Measurements from ENCODE around the gene CRYL1.
A peak's percentile ranks its signal among the peaks of the same experiment; 100 is the strongest.

The CRYL1 gene

DNA sequence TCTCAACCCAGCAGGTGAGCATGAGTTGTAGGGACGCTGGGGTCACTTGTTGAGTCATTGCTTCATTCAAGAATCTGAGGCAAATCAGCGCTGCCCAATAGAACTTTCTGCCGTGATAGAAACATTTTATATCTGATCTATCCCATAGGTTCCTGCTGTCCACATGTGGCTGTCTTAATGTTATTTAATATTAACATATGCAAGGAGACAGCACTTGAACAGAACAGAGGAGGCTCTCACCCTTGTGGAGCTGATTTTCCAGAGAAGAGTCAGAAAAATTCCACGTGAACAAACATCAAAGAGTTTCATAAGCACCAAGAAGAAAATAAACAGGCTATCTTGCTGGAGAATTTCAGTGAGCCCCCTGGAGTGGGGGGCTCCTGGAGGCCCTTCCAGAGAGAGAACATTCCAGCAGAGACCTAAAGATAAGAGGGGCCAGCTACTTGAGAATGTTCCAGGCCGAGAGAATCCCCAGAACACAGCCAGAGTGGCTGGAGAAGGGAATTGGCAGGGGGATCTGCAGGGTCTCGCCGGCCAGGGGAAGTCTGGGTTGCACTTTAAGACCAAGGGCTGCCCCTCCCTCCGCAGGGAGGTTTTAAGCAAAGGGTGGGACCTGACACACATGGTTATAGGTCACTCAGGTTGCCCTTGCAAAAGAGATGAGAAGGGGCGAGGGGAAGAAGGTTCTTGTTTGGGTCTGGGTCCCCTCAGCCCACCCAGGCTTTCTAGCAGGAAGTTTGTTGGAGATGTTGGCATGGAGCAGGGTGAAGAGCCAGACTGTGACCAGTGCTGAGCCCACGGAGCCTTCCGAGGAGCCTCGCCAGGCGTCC is 135.7 kb downstream of the CRYL1 start:
- DNase-seq (ENCODE audit: low read depth in 2 of 2), result no peak
- H3K4me3 ChIP-seq (replicated peaks in 1 of 2; ENCODE audit: low read depth in 2 of 2, low read length in 2 of 2), result no peak overlapping the region
- TF ChIP-seq CTCF (IDR thresholded peaks at IDR 0.05; ENCODE audit: low read depth, low read length), result no peak

DNA sequence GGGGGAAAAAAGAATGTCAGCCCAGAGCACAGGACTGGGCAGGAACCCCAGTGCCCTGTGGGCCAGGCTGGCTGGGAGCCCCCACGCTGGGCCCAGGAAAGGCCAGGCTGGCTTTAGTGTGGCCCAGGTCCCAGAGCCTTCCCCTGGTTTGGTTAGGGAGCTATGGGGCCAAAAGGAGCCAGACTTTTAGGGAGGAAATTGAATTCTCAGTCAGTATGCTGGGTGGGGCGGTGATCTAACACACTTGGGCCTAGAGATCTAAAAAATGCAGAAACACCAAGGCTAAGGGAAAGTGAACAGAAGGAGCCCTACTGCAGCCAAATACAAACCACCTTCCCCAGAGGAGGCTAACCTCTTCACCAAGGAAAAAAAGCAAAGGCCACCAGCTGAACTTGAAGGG is 137.5 kb downstream of the CRYL1 start:
- no peak for TF ChIP-seq CTCF (IDR thresholded peaks at IDR 0.05; ENCODE audit: low read depth, low read length)
- no peak overlapping the region for H3K4me3 ChIP-seq (replicated peaks in 1 of 2; ENCODE audit: low read depth in 2 of 2, low read length in 2 of 2)
- no peak for DNase-seq (ENCODE audit: low read depth in 2 of 2)

GRCh38 chr13:20387441-20387971 is 138.2 kb downstream of the CRYL1 start:
- peak in 1 of 2 donors; percentile 27 for DNase-seq (ENCODE audit: low read depth in 2 of 2)
- TF ChIP-seq CTCF (IDR thresholded peaks at IDR 0.05; ENCODE audit: low read depth, low read length), result no peak
- no peak overlapping the region for H3K4me3 ChIP-seq (replicated peaks in 1 of 2; ENCODE audit: low read depth in 2 of 2, low read length in 2 of 2)

DNA sequence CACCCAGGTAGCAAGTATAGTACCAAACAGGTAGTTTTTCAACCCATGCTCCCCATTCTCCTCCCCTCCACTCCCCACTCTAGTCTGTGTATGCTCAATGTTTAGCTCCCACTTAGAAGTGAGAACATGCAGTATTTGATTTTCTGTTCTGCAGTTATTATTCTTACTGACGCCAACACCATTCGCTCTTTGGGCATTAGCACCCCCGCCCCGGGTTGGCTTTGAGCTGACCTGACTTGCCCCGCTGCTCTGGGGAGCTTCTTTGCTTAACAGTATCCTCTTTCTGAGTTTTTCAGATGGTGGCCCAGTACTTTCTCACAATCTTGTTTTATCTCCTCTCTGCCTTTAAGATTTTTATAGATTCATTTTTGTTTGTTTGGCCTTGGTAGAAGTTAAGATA is 138.7 kb downstream of the CRYL1 start:
- H3K4me3 ChIP-seq (replicated peaks in 1 of 2; ENCODE audit: low read depth in 2 of 2, low read length in 2 of 2), result no peak overlapping the region
- no peak for TF ChIP-seq CTCF (IDR thresholded peaks at IDR 0.05; ENCODE audit: low read depth, low read length)
- no peak for DNase-seq (ENCODE audit: low read depth in 2 of 2)

DNA sequence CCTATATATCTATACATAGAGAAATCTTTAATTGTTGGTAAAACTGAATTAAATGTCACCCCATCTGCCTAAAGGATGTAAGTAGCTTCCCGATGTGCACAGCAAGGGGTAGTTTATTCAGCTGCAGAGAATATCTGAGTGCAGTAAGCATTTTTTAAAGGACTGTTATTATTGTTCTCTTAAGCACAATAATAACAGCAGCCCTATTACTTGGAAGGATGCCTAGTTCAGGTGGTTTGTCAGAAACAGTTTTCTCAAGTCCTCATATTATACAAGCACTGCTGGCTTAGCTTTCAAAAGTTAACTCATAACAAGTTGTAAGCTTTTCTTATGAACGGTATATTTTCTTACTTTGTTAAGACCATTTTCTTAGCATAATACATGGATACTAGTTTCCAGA is 142.6 kb downstream of the CRYL1 start:
- DNase-seq (ENCODE audit: low read depth in 2 of 2), result no peak
- no peak for TF ChIP-seq CTCF (IDR thresholded peaks at IDR 0.05; ENCODE audit: low read depth, low read length)

GRCh38 chr13:20381401-20381800 is 144.3 kb downstream of the CRYL1 start:
- no peak for DNase-seq (ENCODE audit: low read depth in 2 of 2)
- no peak for TF ChIP-seq CTCF (IDR thresholded peaks at IDR 0.05; ENCODE audit: low read depth, low read length)
- no peak overlapping the region for H3K4me3 ChIP-seq (replicated peaks in 1 of 2; ENCODE audit: low read depth in 2 of 2, low read length in 2 of 2)

More for the DNA sequence above, 142.6 kb downstream of the CRYL1 start:
- H3K4me3 ChIP-seq (replicated peaks in 1 of 2; ENCODE audit: low read depth in 2 of 2, low read length in 2 of 2), result no peak overlapping the region
